NCI-H2107 treated with DMSO at 0.1 percent for 48 hours (cell line): ENCODE measurements around the gene P4HA1.
"Not testable (repeated sequence)": the region's sequence is repeated elsewhere in the genome, so short reads cannot be mapped to it uniquely, and the experiment has no call there.

Experiments used
- DNase-seq: peaks from one replicate; lab custom pipeline; 2025; ENCODE audit not compliant: unreplicated experiment; lab: John Stamatoyannopoulos, UW

Gene P4HA1

GRCh38 chr10:73096449-73097304 lies at the start of gene P4HA1:
Gene P4HA1 (minus strand): TSS chr10:73096866. CDS start chr10:73074883, 21,983 bp downstream.
- DNase-seq = peak; percentile 72

- no peak for DNase-seq
Observed at GRCh38 chr10:73141603-73142002, 44.9 kb upstream of the P4HA1 start.

GRCh38 chr10:73139251-73139650 lies 42.6 kb upstream of the P4HA1 start:
- DNase-seq = no peak

- no peak for DNase-seq
Observed at GRCh38 chr10:73136627-73137026, 40.0 kb upstream of the P4HA1 start.

- DNase-seq = no peak
Observed at GRCh38 chr10:73134727-73135126, 38.1 kb upstream of the P4HA1 start.

GRCh38 chr10:73131913-73132686 lies 35.4 kb upstream of the P4HA1 start:
- no peak for DNase-seq

- DNase-seq = no peak
Observed at GRCh38 chr10:73131301-73131700, 34.6 kb upstream of the P4HA1 start.

GRCh38 chr10:73126343-73126742 lies 29.7 kb upstream of the P4HA1 start:
- DNase-seq = no peak

- no peak for DNase-seq
Observed at GRCh38 chr10:73119952-73120351, 23.3 kb upstream of the P4HA1 start.

- no peak for DNase-seq
Observed at GRCh38 chr10:73119457-73119856, 22.8 kb upstream of the P4HA1 start.

GRCh38 chr10:73117976-73118743 lies 21.5 kb upstream of the P4HA1 start:
- no peak for DNase-seq

GRCh38 chr10:73116017-73116416 lies 19.4 kb upstream of the P4HA1 start:
- DNase-seq = no peak

GRCh38 chr10:73113551-73113950 lies 16.9 kb upstream of the P4HA1 start:
- no peak for DNase-seq

- DNase-seq = not testable (repeated sequence)
Observed at GRCh38 chr10:73112032-73112431, 15.4 kb upstream of the P4HA1 start.

- no peak for DNase-seq
Observed at GRCh38 chr10:73110345-73110849, 13.7 kb upstream of the P4HA1 start, which contains the start of gene NUDT13. Gene NUDT13 (plus strand): TSS chr10:73110455. CDS start chr10:73114366, 3,911 bp downstream.

GRCh38 chr10:73109248-73109652 lies 12.6 kb upstream of the P4HA1 start:
- not testable (repeated sequence) for DNase-seq

GRCh38 chr10:73106301-73106700 lies 9.6 kb upstream of the P4HA1 start:
- no peak for DNase-seq

GRCh38 chr10:73099141-73099540 lies 2.5 kb upstream of the P4HA1 start:
- DNase-seq = no peak

GRCh38 chr10:73097305-73097670 lies 622 bp upstream of the P4HA1 start:
- DNase-seq = no peak

- no peak for DNase-seq
Observed at GRCh38 chr10:73096041-73096448, 621 bp downstream of the P4HA1 start.

- DNase-seq = no peak
Observed at GRCh38 chr10:73095481-73096021, 1.1 kb downstream of the P4HA1 start.
